ENCODE data around the gene BMP3. TPM values are rescaled to one million over a fixed set of nuclear protein-coding genes. Genes with fewer than 3 reads are reported as not detected.

The BMP3 gene
- not detected in 2 replicates for total RNA-seq
- long read RNA-seq: 0 reads

GRCh38 chr4:81030061-81030980 lies at the start of gene BMP3:
BMP3 (plus strand) TSS chr4:81030708; CDS start chr4:81031285, 577 bp downstream.
- Mint-ChIP-seq H3K27me3 (ENCODE audit: unreplicated experiment) (peaks cover 67% of the 10 kb centered on the region), H3K4me1 (ENCODE audit: unreplicated experiment) (peaks cover 10% of the 10 kb centered on the region), H3K36me3 (ENCODE audit: unreplicated experiment) (no peaks in the 10 kb centered on the region), H3K9me3 (ENCODE audit: unreplicated experiment) (no peaks in the 10 kb centered on the region), H3K27ac (ENCODE audit: unreplicated experiment) (no peak within 1 kb of the TSS), H3K4me3 (ENCODE audit: unreplicated experiment) (peak within 1 kb of the TSS; percentile 65)
- no peak for DNase-seq (ENCODE audit: extremely low spot score, unreplicated experiment)
- TF ChIP-seq, protein P1, sequence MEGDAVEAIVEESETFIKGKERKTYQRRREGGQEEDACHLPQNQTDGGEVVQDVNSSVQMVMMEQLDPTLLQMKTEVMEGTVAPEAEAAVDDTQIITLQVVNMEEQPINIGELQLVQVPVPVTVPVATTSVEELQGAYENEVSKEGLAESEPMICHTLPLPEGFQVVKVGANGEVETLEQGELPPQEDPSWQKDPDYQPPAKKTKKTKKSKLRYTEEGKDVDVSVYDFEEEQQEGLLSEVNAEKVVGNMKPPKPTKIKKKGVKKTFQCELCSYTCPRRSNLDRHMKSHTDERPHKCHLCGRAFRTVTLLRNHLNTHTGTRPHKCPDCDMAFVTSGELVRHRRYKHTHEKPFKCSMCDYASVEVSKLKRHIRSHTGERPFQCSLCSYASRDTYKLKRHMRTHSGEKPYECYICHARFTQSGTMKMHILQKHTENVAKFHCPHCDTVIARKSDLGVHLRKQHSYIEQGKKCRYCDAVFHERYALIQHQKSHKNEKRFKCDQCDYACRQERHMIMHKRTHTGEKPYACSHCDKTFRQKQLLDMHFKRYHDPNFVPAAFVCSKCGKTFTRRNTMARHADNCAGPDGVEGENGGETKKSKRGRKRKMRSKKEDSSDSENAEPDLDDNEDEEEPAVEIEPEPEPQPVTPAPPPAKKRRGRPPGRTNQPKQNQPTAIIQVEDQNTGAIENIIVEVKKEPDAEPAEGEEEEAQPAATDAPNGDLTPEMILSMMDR (IDR thresholded peaks at IDR 0.05): no peak

DNA sequence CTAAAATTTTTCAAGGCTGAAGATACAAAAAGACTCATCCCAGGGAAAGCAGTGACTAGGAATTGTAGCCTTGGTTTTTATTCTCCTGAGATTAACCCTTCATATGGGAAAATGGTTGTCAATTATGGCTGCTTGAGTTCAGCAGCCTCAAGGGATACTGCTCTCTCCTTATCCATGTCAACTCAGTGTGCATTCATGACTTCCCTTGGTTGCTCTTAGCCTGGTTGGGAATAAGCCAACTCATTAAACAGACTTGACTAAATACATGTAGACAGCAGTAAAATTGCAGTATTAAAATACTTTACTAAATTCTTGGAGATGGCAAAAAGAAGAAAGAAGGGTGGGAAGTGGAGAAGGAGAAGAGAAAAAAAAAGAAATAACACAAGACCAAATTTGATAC lies 44.5 kb upstream of the BMP3 start:
- Mint-ChIP-seq H3K9me3 (ENCODE audit: unreplicated experiment) (no peaks in the 10 kb centered on the region), H3K4me1 (ENCODE audit: unreplicated experiment) (no peaks in the 10 kb centered on the region), H3K36me3 (ENCODE audit: unreplicated experiment) (no peaks in the 10 kb centered on the region), H3K27me3 (ENCODE audit: unreplicated experiment) (peaks cover 6% of the 10 kb centered on the region), H3K27ac (ENCODE audit: unreplicated experiment) (no peak overlapping the region), H3K4me3 (ENCODE audit: unreplicated experiment) (no peak overlapping the region)
- TF ChIP-seq, protein P1 (IDR thresholded peaks at IDR 0.05): no peak
- DNase-seq (ENCODE audit: extremely low spot score, unreplicated experiment): no peak

DNA sequence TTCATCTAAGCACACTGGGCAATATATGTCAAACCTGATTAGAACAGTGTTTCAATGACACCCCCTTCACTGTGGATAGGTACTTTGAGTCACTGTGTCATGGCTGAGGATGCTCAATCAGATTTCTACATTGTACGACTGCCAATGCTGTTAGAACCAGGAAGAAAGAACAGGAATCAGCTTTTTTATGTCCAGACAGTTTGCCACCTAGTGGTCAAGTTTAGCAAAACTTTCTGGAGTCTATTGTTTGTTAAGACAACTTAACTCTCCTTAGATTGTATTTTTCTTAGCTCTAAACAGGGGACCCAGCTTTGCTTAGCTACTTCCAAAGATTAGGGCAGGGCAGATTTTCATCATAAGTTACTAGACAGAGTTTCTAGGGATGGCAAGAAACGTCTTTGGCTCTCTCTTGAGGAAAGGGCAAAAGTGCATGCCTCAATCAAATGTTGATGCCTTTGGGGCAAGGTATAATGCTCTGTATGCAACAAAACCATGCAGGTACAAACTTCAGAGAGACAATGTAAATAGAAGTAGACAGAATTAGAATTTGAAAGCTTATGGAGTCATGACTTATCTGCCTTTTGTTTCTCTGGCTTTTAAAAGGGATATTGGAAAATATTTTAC lies 40.5 kb upstream of the BMP3 start:
- Mint-ChIP-seq H3K4me3 (ENCODE audit: unreplicated experiment) (no peak overlapping the region), H3K36me3 (ENCODE audit: unreplicated experiment) (no peaks in the 10 kb centered on the region), H3K4me1 (ENCODE audit: unreplicated experiment) (no peaks in the 10 kb centered on the region), H3K9me3 (ENCODE audit: unreplicated experiment) (no peaks in the 10 kb centered on the region), H3K27me3 (ENCODE audit: unreplicated experiment) (peaks cover 2% of the 10 kb centered on the region), H3K27ac (ENCODE audit: unreplicated experiment) (no peak overlapping the region)
- TF ChIP-seq, protein P1 (IDR thresholded peaks at IDR 0.05): peak; percentile 74
- no peak for DNase-seq (ENCODE audit: extremely low spot score, unreplicated experiment)

DNA sequence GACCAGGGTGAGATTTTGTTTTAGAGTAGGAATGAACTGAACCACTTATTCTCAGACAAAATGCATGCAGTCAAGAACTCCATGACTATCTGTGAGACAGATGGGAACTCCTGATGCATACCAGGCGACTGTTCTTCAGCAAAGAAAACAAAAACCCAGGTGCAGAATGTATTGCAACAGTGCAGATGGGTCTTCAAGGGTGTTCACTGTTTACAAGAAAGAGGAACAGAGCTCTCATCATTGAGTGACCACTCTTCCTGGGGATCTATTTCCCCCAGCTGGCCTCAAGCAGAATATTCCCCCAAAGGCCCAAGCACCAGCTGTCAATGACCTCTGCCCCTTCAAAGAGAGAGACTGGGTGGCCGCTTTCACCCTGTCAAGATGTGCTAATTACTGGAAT lies 39.7 kb upstream of the BMP3 start:
- no peak overlapping the region for H3K4me3 Mint-ChIP-seq (ENCODE audit: unreplicated experiment)
- H3K4me1 Mint-ChIP-seq (ENCODE audit: unreplicated experiment): no peaks in the 10 kb centered on the region
- no peak overlapping the region for H3K27ac Mint-ChIP-seq (ENCODE audit: unreplicated experiment)
- no peak for DNase-seq (ENCODE audit: extremely low spot score, unreplicated experiment)
- no peaks in the 10 kb centered on the region for H3K9me3 Mint-ChIP-seq (ENCODE audit: unreplicated experiment)
- TF ChIP-seq, protein P1 (IDR thresholded peaks at IDR 0.05): no peak
- no peaks in the 10 kb centered on the region for H3K36me3 Mint-ChIP-seq (ENCODE audit: unreplicated experiment)
- H3K27me3 Mint-ChIP-seq (ENCODE audit: unreplicated experiment): no peaks in the 10 kb centered on the region

GRCh38 chr4:80999943-81000342 lies 30.6 kb upstream of the BMP3 start:
- no peaks in the 10 kb centered on the region for H3K4me1 Mint-ChIP-seq (ENCODE audit: unreplicated experiment)
- no peak overlapping the region for H3K4me3 Mint-ChIP-seq (ENCODE audit: unreplicated experiment)
- TF ChIP-seq, protein P1 (IDR thresholded peaks at IDR 0.05): no peak
- no peak for DNase-seq (ENCODE audit: extremely low spot score, unreplicated experiment)
- peaks cover 2% of the 10 kb centered on the region for H3K27me3 Mint-ChIP-seq (ENCODE audit: unreplicated experiment)
- no peaks in the 10 kb centered on the region for H3K36me3 Mint-ChIP-seq (ENCODE audit: unreplicated experiment)
- H3K9me3 Mint-ChIP-seq (ENCODE audit: unreplicated experiment): no peaks in the 10 kb centered on the region
- no peak overlapping the region for H3K27ac Mint-ChIP-seq (ENCODE audit: unreplicated experiment)

Data from osteocyte (in vitro differentiated cells).